ENCODE results near the gene GPM6B.
"Not testable (repeated sequence)": the region's sequence is repeated elsewhere in the genome, so short reads cannot be mapped to it uniquely, and the experiment has no call there.

GPM6B gene

GRCh38 chrX:13733506-13733905 is 83.4 kb downstream of the GPM6B start:
- no peak for DNase-seq (ENCODE audit: extremely low read depth in 1 of 2, low read depth in 1 of 2)

- no peak for DNase-seq (ENCODE audit: extremely low read depth in 1 of 2, low read depth in 1 of 2)
These were observed 84.4 kb downstream of the GPM6B start for GRCh38 chrX:13732246-13733067.

GRCh38 chrX:13730523-13730922 is 86.4 kb downstream of the GPM6B start:
- not testable (repeated sequence) for DNase-seq (ENCODE audit: extremely low read depth in 1 of 2, low read depth in 1 of 2)

GRCh38 chrX:13726583-13726982 is 90.3 kb downstream of the GPM6B start:
- not testable (repeated sequence) for DNase-seq (ENCODE audit: extremely low read depth in 1 of 2, low read depth in 1 of 2)

- not testable (repeated sequence) for DNase-seq (ENCODE audit: extremely low read depth in 1 of 2, low read depth in 1 of 2)
These were observed 92.0 kb downstream of the GPM6B start for GRCh38 chrX:13724878-13725277.

GRCh38 chrX:13721819-13722519 is 94.9 kb downstream of the GPM6B start:
- no peak for DNase-seq (ENCODE audit: extremely low read depth in 1 of 2, low read depth in 1 of 2)

GRCh38 chrX:13721371-13721770 is 95.5 kb downstream of the GPM6B start:
- DNase-seq (ENCODE audit: extremely low read depth in 1 of 2, low read depth in 1 of 2): no peak

Measured in stimulated activated CD8-positive, alpha-beta memory T cell treated with anti-CD3 and anti-CD28 coated beads, Interleukin-7, amount 100 ng/mL, for 48 hours (primary cell).